Stimulated activated CD4-positive, alpha-beta T cell treated with anti-CD3 and anti-CD28 coated beads, TNF-alpha, amount 100 ng/mL, for 1 hour (primary cell): ENCODE measurements around the gene HPCAL1.

Experiments
- DNase-seq, 3 donors: peaks; one replicate each; pipeline ENCODE4 v3.0.0-alpha.2; 2020; ENCODE audit warnings: low read depth in 3 of 3, low spot score in 1 of 3

Gene HPCAL1

GRCh38 chr2:10385501-10385900 is 82.8 kb downstream of the HPCAL1 start:
- DNase-seq: no peak

DNA sequence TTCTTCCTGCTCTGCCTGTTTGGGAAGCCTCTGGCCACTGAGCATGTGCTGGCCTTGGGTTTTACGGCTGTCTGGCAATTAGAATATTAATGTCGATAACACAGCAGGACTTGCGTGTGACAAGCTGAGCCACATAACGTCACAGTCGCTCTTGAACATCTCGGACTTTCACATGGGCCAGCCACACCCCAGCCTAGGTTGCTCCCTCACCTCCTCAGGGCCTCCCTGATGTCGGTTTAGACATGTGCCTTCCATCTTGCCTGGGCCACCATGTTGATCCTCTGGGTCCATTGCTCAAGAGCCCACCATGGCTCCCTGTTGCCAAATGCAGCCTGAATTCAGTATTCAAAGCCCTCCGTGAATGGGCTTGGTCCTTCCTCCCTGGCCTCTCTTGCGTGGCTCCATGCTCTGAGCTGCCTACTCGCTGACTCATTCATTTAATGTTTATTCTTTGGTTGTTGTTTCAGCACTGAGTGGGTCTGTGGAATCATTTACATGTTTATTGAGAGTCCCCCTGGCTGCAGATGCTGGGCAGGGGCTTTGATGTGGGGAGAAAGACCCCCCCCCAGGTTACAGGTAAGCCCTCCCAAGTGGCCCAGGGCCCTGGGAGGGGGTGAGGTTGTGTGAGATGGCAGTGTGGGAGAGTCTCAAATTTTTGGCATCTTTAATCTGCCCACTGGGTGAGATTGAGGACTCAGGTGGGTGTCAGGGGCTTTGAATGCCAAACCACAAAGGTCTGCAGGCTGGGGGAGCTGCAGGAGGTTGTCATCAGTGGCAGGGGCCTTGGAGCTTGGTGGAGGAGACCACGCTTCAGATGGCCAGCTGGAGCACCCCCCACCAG is 83.4 kb downstream of the HPCAL1 start:
- no peak for DNase-seq

DNA sequence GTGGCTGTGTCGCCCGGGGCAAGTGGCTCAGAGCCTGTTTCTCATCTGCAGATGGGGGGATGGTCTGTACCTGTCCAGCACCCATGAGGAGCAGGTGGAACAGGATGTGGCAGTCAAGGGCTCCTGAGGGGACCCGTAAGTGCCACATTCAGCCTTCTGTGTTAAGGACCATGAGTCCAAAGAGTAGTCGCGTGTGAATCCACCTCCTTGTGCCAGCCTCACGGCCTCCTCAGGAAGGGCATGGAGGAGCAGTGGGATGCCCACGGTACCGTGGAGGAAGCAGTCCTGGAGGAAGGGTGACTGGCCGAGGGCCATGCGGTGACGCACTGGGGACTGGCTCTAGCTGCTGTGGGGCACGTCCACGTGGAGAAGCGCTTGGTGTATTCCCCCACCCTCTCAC is 84.3 kb downstream of the HPCAL1 start:
- no peak for DNase-seq

- no peak for DNase-seq
These were observed 86.4 kb downstream of the HPCAL1 start for GRCh38 chr2:10388954-10389560.

GRCh38 chr2:10389573-10389972 is 86.9 kb downstream of the HPCAL1 start:
- DNase-seq: no peak

DNA sequence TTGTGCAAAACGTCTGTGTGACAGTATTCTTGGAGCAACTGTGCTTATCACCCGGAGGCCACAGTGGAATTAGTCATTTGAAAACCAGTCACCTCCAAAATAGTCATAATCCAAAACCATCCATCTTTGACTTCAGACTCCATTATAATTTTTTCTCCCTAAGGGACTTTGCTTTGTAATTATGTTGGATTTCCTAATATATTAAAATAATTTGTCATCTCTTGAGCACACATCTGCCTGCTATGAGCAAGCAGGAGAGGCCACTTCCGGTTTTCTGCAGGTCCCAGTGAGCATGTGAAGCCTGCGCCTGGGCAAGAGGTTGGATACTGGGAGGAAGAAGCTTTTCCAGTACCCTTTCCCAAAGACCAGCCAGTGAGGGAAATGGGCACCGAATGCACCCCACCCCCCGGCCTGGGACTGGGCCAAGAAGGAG is 87.7 kb downstream of the HPCAL1 start:
- no peak for DNase-seq

- no peak for DNase-seq
These were observed 89.4 kb downstream of the HPCAL1 start for GRCh38 chr2:10392100-10392499.

GRCh38 chr2:10392548-10392947 is 89.8 kb downstream of the HPCAL1 start:
- no peak for DNase-seq

GRCh38 chr2:10392951-10393639 is 90.4 kb downstream of the HPCAL1 start:
- DNase-seq: no peak

GRCh38 chr2:10393640-10393982 is 90.9 kb downstream of the HPCAL1 start:
- DNase-seq: no peak

DNA sequence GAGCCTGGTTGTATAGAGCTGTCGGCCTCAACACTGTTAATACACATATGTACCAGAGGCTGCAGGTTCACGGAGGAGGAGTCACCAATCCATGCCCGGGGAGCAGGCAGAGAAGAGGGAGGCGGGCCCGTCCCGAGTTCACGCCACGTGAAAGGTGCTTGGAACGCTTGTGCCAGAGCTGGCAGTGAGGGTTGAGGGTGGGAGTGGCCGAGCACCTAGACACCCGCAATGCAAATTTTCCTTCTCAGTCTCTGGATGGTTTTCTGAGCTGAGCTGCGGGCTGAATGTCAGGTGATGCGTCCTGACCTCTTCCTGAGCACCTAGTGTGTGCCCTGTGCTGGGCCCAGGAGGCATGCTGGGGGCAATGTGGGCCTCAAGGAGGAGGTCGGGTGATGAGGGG is 93.2 kb downstream of the HPCAL1 start:
- DNase-seq: no peak

DNA sequence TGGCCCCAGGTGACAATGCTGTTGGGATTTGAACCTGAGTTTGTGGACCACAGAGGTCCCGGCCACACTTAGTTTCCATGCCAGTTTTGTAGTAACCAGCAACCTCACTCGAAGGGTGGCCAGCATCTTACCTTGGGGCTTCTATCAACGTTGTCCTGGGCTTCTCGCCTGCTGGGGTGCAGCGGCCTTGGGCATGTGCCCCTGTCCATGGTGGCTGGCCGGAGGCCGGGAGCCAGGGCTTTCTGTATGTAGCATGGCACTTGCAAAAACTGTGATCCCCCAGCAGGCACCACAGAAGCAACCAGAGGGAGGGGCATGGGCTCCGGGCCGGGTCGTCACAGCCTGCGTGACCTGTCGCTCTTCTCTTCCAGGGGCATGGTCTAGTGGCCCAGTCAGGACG is 93.8 kb downstream of the HPCAL1 start:
- DNase-seq: no peak

DNA sequence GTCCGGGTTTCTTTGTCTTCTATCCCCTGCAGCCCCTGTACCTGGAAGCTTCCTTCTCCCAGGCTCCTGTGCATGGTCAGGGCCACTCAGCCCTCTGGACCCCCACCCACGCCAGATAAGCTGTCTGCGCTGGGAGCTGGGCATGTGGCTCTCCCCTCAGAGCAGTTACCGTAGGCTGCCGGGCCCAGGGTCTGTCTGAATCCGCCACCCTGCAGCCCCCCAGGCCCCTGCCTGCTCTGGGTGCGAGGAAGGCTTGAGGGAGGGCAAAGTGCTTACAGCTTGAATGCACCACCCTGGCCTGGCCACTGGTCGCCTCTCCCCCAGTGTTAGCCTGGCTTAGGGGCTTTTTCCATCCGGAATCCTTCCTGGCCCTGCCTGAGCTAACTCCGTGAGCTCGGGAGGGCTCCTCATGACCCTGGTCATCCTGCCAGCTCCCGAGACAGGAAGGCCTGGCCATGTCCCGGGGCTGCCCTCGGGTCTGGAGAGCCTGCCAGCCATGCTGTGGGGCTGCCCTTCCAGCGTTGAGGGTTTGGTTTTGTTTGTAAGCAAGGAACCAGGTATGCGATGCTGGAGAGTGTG is 94.7 kb downstream of the HPCAL1 start:
- no peak for DNase-seq

DNA sequence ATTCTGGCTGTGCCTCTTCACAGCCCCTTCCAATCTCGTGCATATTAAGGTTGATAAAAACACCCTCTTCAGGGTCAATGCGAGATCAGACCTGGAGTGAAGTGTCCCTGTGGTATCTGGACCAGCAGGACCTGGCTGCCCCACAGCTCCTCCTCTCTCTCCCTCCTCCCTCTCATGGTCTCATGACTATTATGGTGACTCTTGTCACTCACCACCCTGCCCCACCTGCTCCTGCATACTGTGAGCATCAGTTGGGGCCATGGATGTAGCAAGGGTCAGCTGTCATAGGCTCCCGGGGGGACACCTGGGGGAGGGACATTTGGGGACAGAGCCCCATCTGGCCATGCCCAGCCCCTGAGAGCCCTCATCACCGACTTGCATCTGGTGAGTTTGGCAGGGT is 95.2 kb downstream of the HPCAL1 start:
- DNase-seq: no peak

GRCh38 chr2:10398496-10398895 is 95.8 kb downstream of the HPCAL1 start:
- DNase-seq: no peak

DNA sequence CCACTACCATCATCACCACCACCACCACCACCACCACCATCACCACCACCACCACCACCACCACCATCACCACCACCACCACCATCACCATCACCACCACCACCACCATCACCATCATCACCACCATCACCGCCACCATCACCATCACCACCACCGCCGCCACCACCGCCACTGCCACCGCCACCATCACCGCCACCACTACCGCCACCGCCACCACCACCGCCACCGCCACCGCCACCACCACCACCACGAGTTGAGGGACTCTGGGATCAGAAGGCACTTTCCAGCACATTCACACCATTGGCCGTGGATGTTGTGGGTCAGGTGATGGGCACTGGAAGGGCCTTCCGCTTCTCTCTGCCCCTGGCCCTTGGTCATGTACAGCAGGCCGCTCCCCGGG is 96.7 kb downstream of the HPCAL1 start:
- no peak for DNase-seq

DNA sequence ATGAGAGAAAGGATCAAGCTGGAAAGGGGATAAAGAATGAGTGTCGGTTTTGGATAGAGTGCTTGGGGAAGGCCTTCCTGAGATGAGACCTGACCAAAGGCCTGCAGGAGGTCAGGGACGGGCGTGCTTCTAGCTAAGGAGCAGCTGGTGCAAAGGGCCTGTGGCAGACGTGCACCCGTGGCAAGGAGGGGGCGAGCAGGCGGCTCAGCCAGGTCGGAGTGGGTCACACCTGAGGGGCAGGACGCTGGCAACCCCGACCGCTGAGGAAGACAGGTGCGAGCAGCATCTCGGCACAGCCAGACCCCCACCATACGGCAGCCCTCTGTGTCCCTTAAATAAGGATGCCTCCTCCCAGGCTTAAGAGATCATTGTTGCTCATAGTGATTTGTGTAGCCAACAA is 97.3 kb downstream of the HPCAL1 start:
- DNase-seq: no peak

- no peak for DNase-seq
These were observed 97.9 kb downstream of the HPCAL1 start for GRCh38 chr2:10400568-10400977.

GRCh38 chr2:10400978-10401951 is 98.6 kb downstream of the HPCAL1 start:
- DNase-seq: no peak

DNA sequence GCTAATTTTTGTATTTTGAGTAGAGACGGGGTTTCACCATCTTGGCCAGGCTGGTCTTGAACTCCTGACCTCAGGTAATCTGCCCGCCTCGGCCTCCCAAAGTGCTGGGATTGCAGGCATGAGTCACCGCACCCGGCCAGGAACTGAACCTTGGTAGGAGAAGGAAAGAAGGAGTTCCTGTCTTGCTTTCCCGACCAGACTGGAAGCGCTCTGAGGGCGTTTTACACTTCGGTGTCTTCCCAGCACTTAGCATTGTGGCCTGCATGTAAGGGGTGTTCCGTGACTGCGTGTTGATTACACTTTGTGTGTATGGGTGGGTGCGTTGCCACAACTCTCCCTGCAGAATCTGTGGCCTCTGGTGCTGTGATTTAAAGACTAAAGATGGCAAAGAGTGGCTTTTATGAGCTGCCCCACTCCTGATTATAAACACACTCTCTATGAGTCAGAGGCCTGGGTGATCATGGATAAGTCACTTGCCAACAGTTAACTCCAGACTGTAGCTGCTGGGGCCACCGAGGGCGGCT is 99.4 kb downstream of the HPCAL1 start:
- DNase-seq: no peak
